Measurements from ENCODE around the gene JPH4.

The JPH4 gene

DNA sequence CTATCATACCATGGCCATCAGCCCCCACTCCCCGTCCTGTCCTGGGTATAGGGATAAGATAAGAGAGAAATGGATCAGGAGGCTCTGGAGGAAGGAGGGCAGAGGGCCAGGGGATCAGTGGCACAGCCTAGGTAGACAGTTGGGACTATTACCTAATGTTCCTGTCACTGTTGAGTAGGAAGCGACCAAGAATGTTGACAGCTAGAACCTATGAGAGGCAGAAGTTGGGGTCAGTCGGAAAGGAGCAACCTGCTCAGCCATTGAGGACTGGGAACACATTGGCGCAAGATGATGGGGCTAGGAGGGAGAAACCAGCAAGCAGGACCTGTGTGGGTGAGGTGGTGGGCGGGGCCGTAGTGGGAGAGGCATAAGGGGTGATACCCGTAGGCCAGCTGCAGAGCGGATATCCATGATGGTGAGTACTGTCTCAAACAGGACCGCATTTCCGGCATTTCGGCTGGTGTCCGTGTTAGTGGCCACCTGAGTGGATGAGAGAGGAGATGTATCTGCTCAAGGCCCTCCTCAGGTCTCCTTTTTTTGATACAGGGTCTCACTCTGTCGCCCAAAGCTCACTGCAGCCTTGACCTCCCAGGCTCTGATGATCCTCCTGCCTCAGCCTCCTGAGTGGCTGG is 14.3 kb downstream of the JPH4 start:
- DNase-seq (ENCODE audit: low read depth in 3 of 3): no peak

DNA sequence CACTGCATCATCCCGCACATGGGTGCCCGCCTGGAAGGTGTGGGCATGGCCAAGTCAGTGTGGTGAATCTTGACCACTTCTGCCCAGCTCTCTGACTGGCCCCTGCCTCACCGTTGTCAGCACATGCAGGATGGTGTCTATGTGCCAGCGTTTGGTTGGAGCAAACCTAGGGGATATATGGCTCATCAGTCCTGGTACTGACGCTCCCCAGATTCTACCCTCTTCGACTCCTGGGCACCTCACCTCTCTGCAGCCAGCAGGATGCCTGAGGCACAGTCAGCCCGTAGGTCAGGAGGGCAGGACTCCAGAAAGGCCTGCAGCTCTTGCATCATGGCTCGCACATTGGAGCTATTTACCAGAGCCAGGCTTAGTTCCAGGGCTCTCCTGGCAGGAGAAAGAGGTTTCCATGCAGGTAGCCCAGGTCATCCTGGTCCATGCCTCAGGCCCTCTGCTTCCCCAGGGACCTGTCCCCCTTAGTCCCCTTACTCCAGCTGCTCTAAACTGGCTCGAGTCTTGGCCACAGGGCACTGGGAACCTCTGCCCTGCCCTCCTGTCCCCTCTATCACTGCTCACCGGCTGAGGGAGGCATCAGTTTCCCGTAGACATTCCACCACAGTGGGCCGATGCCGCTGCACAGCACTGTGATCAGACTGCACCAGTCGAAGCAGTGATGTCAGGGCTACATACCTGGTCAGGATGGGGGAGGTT is 15.0 kb downstream of the JPH4 start:
- no peak for DNase-seq (ENCODE audit: low read depth in 3 of 3)

GRCh38 chr14:23562822-23563472 is 15.6 kb downstream of the JPH4 start:
- DNase-seq (ENCODE audit: low read depth in 3 of 3): no peak

DNA sequence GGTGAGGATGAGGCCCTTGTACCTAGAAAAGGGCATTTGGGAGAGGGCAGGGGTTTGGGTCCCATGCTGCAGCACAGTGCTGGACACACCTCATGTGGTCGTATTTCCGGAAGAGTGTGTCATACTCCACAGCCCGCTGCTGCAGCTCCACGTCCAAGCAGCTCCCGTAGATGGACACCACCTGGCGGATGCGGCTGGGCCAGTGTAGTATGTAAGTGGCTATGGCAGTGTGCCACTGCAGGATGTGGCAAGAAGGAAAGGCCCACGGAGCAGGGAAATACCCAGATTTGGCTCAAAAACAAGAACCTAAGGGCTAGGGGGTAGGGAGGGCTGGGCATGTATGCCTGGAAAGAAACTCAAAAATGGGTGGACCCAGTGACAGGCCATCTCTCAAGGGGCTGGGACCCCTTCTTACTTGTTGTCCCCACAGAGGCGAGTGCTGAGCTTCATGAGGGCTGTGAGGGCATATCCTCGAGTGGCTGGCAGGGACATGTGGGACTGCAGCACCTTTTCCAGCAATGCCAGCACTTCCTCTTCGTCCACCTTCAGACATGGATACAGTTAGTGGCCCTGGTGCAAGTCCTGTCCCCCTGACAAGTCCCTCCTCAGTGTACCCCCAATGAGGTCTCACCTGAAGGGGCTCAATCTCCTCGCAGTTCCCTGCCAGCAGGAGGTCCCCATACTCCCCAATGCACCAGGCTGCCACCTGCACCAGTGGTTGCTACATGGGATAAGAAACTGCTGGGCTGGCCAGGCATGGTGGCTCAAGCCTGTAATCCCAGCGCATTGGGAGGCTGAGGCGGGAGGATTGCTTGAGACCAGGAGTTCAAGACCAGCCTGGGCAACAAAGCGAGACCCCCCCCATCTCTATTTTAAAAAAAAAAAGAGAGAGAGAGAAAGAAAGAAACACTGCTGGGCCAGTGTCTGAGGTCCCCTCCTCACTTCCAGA is 16.4 kb downstream of the JPH4 start:
- no peak for DNase-seq (ENCODE audit: low read depth in 3 of 3)

GRCh38 chr14:23561259-23561658 is 17.3 kb downstream of the JPH4 start:
- DNase-seq (ENCODE audit: low read depth in 3 of 3): no peak

- DNase-seq (ENCODE audit: low read depth in 3 of 3): no peak
Measured at GRCh38 chr14:23559926-23560520, 18.6 kb downstream of the JPH4 start.

DNA sequence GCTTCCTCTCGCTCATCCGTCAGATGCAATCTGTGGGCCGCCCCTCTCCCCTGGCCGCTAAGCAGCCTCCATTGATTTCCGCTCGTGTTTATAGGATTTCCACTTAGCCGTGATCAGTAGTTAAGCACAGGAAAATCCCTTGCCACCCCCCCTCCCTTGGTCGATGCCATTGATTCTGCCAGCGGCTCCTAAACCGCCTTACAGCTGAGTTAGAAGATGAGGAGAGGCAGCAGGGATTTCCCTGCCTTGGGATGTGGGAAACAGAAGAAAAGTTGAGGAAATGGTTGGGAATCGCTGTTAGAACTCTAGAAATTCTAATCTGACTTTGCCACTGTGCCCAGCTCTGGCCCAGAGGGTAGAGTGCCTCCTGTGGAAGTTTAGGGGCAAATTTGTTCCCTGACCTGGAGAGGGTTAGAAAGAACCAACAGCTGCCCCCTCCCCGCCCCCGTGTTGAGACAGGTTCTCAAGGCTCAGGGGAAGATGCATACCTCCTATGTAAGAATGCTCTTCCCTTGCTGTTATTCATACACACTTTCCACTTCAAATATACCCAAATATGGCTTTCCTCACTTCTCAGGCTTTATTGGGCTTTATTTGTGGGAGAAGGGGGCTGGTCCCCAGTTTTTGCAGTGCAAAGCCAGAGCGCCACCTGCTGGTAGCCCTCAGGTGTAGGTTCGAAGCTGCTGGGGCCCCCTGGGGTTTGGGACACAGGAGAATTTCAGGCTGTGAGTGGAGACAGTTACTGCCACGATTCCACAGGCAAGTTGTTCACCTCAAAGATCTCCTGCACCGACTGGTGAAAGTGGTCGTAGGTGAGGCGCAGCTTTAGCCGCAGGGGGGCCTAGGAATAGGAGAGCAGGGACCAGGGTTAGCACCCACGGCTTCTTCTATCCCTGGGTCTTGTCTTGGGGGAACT is 19.3 kb downstream of the JPH4 start:
- peak; percentile 37 to 67 (median 56) for DNase-seq (ENCODE audit: low read depth in 3 of 3)

- DNase-seq (ENCODE audit: low read depth in 3 of 3): no peak
Measured at GRCh38 chr14:23558346-23559009, 20.1 kb downstream of the JPH4 start.

GRCh38 chr14:23557946-23558345 is 20.6 kb downstream of the JPH4 start:
- no peak for DNase-seq (ENCODE audit: low read depth in 3 of 3)

DNA sequence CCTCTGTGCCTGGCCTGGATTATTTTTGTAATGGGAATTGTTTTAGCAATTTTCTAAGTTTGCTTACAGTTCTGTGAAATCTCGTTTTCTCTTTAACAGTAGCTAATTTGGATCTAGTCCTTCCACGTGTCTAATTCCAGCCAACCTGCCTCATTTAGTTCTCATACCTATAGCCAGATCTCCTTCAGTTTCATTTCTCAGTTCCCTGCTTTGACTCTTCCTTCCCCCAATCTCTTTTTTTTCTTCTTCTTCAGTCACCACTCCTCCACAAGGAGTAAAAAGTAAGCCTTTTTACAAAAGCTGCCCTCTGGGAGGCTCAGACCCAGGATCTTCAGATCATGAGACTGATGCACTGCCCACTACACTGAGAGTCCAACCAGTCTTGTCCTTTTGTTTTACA is 21.1 kb downstream of the JPH4 start:
- no peak for DNase-seq (ENCODE audit: low read depth in 3 of 3)

GRCh38 chr14:23556700-23557440 is 21.7 kb downstream of the JPH4 start:
- DNase-seq (ENCODE audit: low read depth in 3 of 3): no peak

GRCh38 chr14:23555882-23556699 is 22.5 kb downstream of the JPH4 start, which contains the start of gene THTPA:
Gene THTPA (plus strand): TSS chr14:23556271. CDS start chr14:23556758, 487 bp downstream.
- peak; percentile 84 to 88 (median 85) for DNase-seq (ENCODE audit: low read depth in 3 of 3)

GRCh38 chr14:23555533-23555881 is 23.1 kb downstream of the JPH4 start:
- no peak for DNase-seq (ENCODE audit: low read depth in 3 of 3)

- peak; percentile 65 to 75 (median 68) for DNase-seq (ENCODE audit: low read depth in 3 of 3)
Measured at GRCh38 chr14:23551266-23552028, 27.1 kb downstream of the JPH4 start, which contains the start of gene ZFHX2. Gene ZFHX2 (minus strand): TSS chr14:23551765. CDS start chr14:23535325, 16,440 bp downstream.

- DNase-seq (ENCODE audit: low read depth in 3 of 3): no peak
Measured at GRCh38 chr14:23550812-23551265, 27.8 kb downstream of the JPH4 start.

GRCh38 chr14:23550131-23550811 is 28.3 kb downstream of the JPH4 start:
- no peak for DNase-seq (ENCODE audit: low read depth in 3 of 3)
